Stimulated activated CD8-positive, alpha-beta memory T cell treated with anti-CD3 and anti-CD28 coated beads, Interleukin-7, amount 100 ng/mL, for 4 hours (primary cell): ENCODE measurements around the gene TAL1.
"Not testable (repeated sequence)": the region's sequence is repeated elsewhere in the genome, so short reads cannot be mapped to it uniquely, and the experiment has no call there.

Experiments used
- DNase-seq, 2 donors: peaks; one replicate each; pipeline ENCODE4 v3.0.0-alpha.2; 2020; ENCODE audit warnings: low read depth in 2 of 2

Gene TAL1

GRCh38 chr1:47232187-47232874 lies at the start of gene TAL1:
Gene TAL1, minus strand, starts transcription at chr1:47232225. Its CDS starts 6,337 bp downstream, at chr1:47225888.
- DNase-seq = no peak

GRCh38 chr1:47280142-47280541 lies 48.1 kb upstream of the TAL1 start:
- DNase-seq = no peak

- no peak for DNase-seq
Observed at GRCh38 chr1:47276850-47277249, 44.8 kb upstream of the TAL1 start.

- DNase-seq = not testable (repeated sequence)
Observed at GRCh38 chr1:47275811-47276210, 43.8 kb upstream of the TAL1 start.

GRCh38 chr1:47265529-47265928 lies 33.5 kb upstream of the TAL1 start:
- not testable (repeated sequence) for DNase-seq

GRCh38 chr1:47262787-47263413 lies 30.9 kb upstream of the TAL1 start:
- DNase-seq = peak in 1 of 2 donors; percentile 16

- no peak for DNase-seq
Observed at GRCh38 chr1:47257224-47257623, 25.2 kb upstream of the TAL1 start.

GRCh38 chr1:47252795-47253194 lies 20.8 kb upstream of the TAL1 start:
- DNase-seq = no peak

- no peak for DNase-seq
Observed at GRCh38 chr1:47252369-47252768, 20.3 kb upstream of the TAL1 start.

- no peak for DNase-seq
Observed at GRCh38 chr1:47249755-47250154, 17.7 kb upstream of the TAL1 start.

GRCh38 chr1:47244339-47244862 lies 12.4 kb upstream of the TAL1 start:
- no peak for DNase-seq

GRCh38 chr1:47243910-47244309 lies 11.9 kb upstream of the TAL1 start:
- no peak for DNase-seq

GRCh38 chr1:47241114-47242113 lies 9.4 kb upstream of the TAL1 start:
- DNase-seq = no peak

- DNase-seq = no peak
Observed at GRCh38 chr1:47238935-47239592, 7.0 kb upstream of the TAL1 start.

- no peak for DNase-seq
Observed at GRCh38 chr1:47235806-47236205, 3.8 kb upstream of the TAL1 start.

- no peak for DNase-seq
Observed at GRCh38 chr1:47235241-47235681, 3.2 kb upstream of the TAL1 start.

GRCh38 chr1:47233186-47233585 lies 1.2 kb upstream of the TAL1 start:
- no peak for DNase-seq

GRCh38 chr1:47231301-47232186 lies 481 bp downstream of the TAL1 start:
- no peak for DNase-seq

GRCh38 chr1:47230692-47231300 lies 1.2 kb downstream of the TAL1 start:
- DNase-seq = no peak
